A549 (cell line): ENCODE measurements around the gene RAB15.

Source experiments
- CEBPB ChIP-seq, 2 experiments: fragments of >200 bp in 1 of 2; sonication (Bioruptor Twin) in 1 of 2; formaldehyde crosslinking in 1 of 2; IDR thresholded peaks; 2 replicates each; pipeline ENCODE4 v1.6.1; 2012 to 2016
- CTCF ChIP-seq: fragments of >200 bp; sonication (Bioruptor Twin); formaldehyde crosslinking; IDR thresholded peaks from 3 replicates; pipeline ENCODE4 v1.5.1; 2016
- POLR2A ChIP-seq: IDR thresholded peaks from 2 replicates; pipeline ENCODE4 v1.6.1; 2012; ENCODE audit warnings: mild to moderate bottlenecking, low read length
- USF2 ChIP-seq: fragments of 450-650 bp; IDR thresholded peaks from 2 replicates; pipeline ENCODE4 v1.6.1; 2014; ENCODE audit warnings: antibody characterized with exemption

- TF ChIP-seq CTCF (no peak), CEBPB (IDR thresholded peaks at IDR 0.05) (no peak), POLR2A (no peak), USF2 (no peak)
These were observed 18.8 kb upstream of the RAB15 start for GRCh38 chr14:64990939-64991338.
